GM10248 (cell line): Measurements from ENCODE around the gene OGG1.

Source experiments
- CTCF ChIA-PET: fragments of 300-600 bp; sonication (Branson Sonifier 250); formaldehyde crosslinking; extraction: SDS; loops from one replicate; lab custom pipeline; 2021; ENCODE audit warnings: antibody characterized with exemption; lab: Yijun Ruan, JAX
- POLR2A ChIA-PET: fragments of 350-650 bp; sonication (Branson Sonifier 250); formaldehyde crosslinking; extraction: SDS; loops from one replicate; lab custom pipeline; 2020; ENCODE audit warnings: antibody characterized with exemption; lab: Yijun Ruan, JAX
- DNase-seq: peaks from one replicate; pipeline ENCODE4 v3.0.0; 2012; ENCODE audit errors: extremely low spot score
- CTCF ChIP-seq: IDR thresholded peaks from 2 replicates; pipeline ENCODE4 v1.5.1; 2012; ENCODE audit warnings: mild to moderate bottlenecking, low read depth; ENCODE audit errors: extremely low read depth, missing control alignments, control extremely low read depth

The OGG1 gene

GRCh38 chr3:9750556-9751411, 1.0 kb downstream of the OGG1 start:
- ChIA-PET CTCF (interaction anchor here (0.8 to 4.5 kb wide), 4 partner anchors 10 to 42 kb away, joined by 3 to 21 read pairs (median 6); partner anchors contain the start of gene ARPC4), POLR2A (interaction anchor here (2.9 kb wide), 1 partner anchor 18 kb away, joined by 11 read pairs; the partner anchor contains the start of gene BRPF1)

GRCh38 chr3:9754678-9755077, 4.9 kb downstream of the OGG1 start:
- CTCF ChIA-PET: no interaction called here
- POLR2A ChIA-PET: no interaction called here
- TF ChIP-seq CTCF: no peak
- no peak for DNase-seq

More at GRCh38 chr3:9750556-9751411, 1.0 kb downstream of the OGG1 start:
- no peak for TF ChIP-seq CTCF
- DNase-seq: peak; percentile 48

GRCh38 chr3:9757427-9757826, 7.7 kb downstream of the OGG1 start:
- ChIA-PET POLR2A (no interaction called here), CTCF (no interaction called here)
- no peak for TF ChIP-seq CTCF
- no peak for DNase-seq

GRCh38 chr3:9760779-9761505, 11.2 kb downstream of the OGG1 start:
- ChIA-PET CTCF (no interaction called here), POLR2A (no interaction called here)
- no peak for DNase-seq
- no peak for TF ChIP-seq CTCF

- CTCF ChIA-PET: interaction anchor here (1.0 kb wide), 1 partner anchor 18 kb away, joined by 3 read pairs; no protein-coding TSS in a partner anchor
- no peak for DNase-seq
- POLR2A ChIA-PET: no interaction called here
- no peak for TF ChIP-seq CTCF
These were observed 12.2 kb downstream of the OGG1 start for GRCh38 chr3:9761919-9762318.

DNA sequence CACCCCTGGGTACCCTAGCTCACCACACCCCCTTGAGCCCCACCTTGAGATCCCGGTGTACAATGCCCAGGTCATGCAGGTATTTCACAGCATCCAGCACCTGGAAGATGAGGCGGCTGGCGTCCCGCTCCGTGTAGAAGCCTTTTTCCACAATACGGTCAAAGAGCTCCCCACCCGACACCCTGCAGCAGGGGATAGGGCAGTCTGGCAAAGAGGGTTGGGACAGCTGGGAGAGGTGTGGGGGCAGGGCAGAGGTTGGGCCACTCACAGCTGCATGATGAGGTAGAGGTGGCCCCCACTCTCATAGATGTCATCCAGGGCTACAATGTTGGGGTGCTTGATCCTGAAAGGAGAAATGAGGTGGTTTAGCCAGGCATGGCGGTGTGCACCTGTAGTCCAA, 13.1 kb downstream of the OGG1 start:
- TF ChIP-seq CTCF: no peak
- ChIA-PET CTCF (interaction anchor here (1.1 to 1.3 kb wide), 3 partner anchors 10 to 76 kb away, joined by 3 to 4 read pairs (median 4); no protein-coding TSS in a partner anchor), POLR2A (no interaction called here)
- no peak for DNase-seq
